BE2C (cell line): ENCODE results near the gene KLC4.
A peak's percentile ranks its signal among the peaks of the same experiment; 100 is the strongest.

ENCODE experiments used
- DNase-seq: peaks from one replicate; pipeline ENCODE4 v3.0.0-alpha.2; 2020
- H3K27me3 ChIP-seq: fragments of 250-450 bp; sonication (Bioruptor Pico); 2 replicates; pipeline ENCODE4 v1.5.1; 2020; ENCODE audit warnings: mild to moderate bottlenecking
- H3K36me3 ChIP-seq: fragments of 250-450 bp; sonication (Bioruptor Pico); 2 replicates; pipeline ENCODE4 v1.5.1; 2020; ENCODE audit warnings: mild to moderate bottlenecking
- H3K4me1 ChIP-seq: fragments of 250-450 bp; sonication (Bioruptor Pico); 2 replicates; pipeline ENCODE4 v1.5.1; 2020
- H3K4me3 ChIP-seq: 2 replicates; pipeline ENCODE4 v1.5.1; 2011; ENCODE audit warnings: low read depth, low read length
- H3K9me3 ChIP-seq: fragments of 250-450 bp; sonication (Bioruptor Pico); 2 replicates; pipeline ENCODE4 v1.5.1; 2020
- CTCF ChIP-seq: IDR thresholded peaks from 2 replicates; pipeline ENCODE4 v1.5.1; 2012; ENCODE audit warnings: mild to moderate bottlenecking, low read depth, low read length

The KLC4 gene

GRCh38 chr6:43021270-43022047 is 38.0 kb upstream of the KLC4 start, which contains the start of gene RRP36:
Gene RRP36, plus strand, starts transcription at chr6:43021623. Its CDS starts 32 bp downstream, at chr6:43021655.
- Histone ChIP-seq H3K36me3 (peaks cover 26% of the 10 kb centered on the region), H3K4me3 (peak within 1 kb of the TSS; percentile 99), H3K9me3 (no peaks in the 10 kb centered on the region), H3K27me3 (no peaks in the 10 kb centered on the region), H3K4me1 (peaks cover 3% of the 10 kb centered on the region; the same call in 1 of the 2 replicates)
- peak; percentile 87 for DNase-seq
- no peak for TF ChIP-seq CTCF

- no peak overlapping the region for H3K4me3 ChIP-seq
- peaks cover 3% of the 10 kb centered on the region; the same call in 1 of the 2 replicates for H3K4me1 ChIP-seq
- no peak for TF ChIP-seq CTCF
- H3K9me3 ChIP-seq: no peaks in the 10 kb centered on the region
- DNase-seq: no peak
- H3K27me3 ChIP-seq: no peaks in the 10 kb centered on the region
- peaks cover 48% of the 10 kb centered on the region for H3K36me3 ChIP-seq
Observed at GRCh38 chr6:43024436-43024835, 35.0 kb upstream of the KLC4 start.

- Histone ChIP-seq H3K27me3 (no peaks in the 10 kb centered on the region), H3K9me3 (no peaks in the 10 kb centered on the region), H3K36me3 (peaks cover 60% of the 10 kb centered on the region), H3K4me3 (no peak overlapping the region), H3K4me1 (no peaks in the 10 kb centered on the region)
- TF ChIP-seq CTCF: no peak
- no peak for DNase-seq
Observed at GRCh38 chr6:43026365-43026764, 33.1 kb upstream of the KLC4 start.

- DNase-seq: no peak
- Histone ChIP-seq H3K9me3 (no peaks in the 10 kb centered on the region), H3K36me3 (peaks cover 64% of the 10 kb centered on the region), H3K4me3 (no peak overlapping the region), H3K4me1 (no peaks in the 10 kb centered on the region), H3K27me3 (no peaks in the 10 kb centered on the region)
- no peak for TF ChIP-seq CTCF
Observed at GRCh38 chr6:43029120-43029519, 30.3 kb upstream of the KLC4 start.

- Histone ChIP-seq H3K36me3 (peaks cover 47% of the 10 kb centered on the region), H3K4me1 (no peaks in the 10 kb centered on the region), H3K27me3 (no peaks in the 10 kb centered on the region), H3K4me3 (no peak overlapping the region), H3K9me3 (no peaks in the 10 kb centered on the region)
- TF ChIP-seq CTCF: no peak
- no peak for DNase-seq
Observed at GRCh38 chr6:43032326-43032725, 27.1 kb upstream of the KLC4 start.

GRCh38 chr6:43033496-43034189 is 25.8 kb upstream of the KLC4 start:
- no peaks in the 10 kb centered on the region for H3K4me1 ChIP-seq
- H3K36me3 ChIP-seq: peaks cover 35% of the 10 kb centered on the region
- no peaks in the 10 kb centered on the region for H3K9me3 ChIP-seq
- no peak for TF ChIP-seq CTCF
- DNase-seq: no peak
- no peak overlapping the region for H3K4me3 ChIP-seq
- no peaks in the 10 kb centered on the region for H3K27me3 ChIP-seq
